Thoracic aorta (tissue), 2 donors: Measurements from ENCODE around the gene PDK2. TPM values are rescaled to one million over a fixed set of nuclear protein-coding genes. Genes with fewer than 3 reads are reported as not detected.
A peak's percentile ranks its signal among the peaks of the same experiment; 100 is the strongest.

ENCODE experiments used
- ATAC-seq: fragments of 150-250 bp; one replicate; pipeline ENCODE4 v1.8.0; 2017; ENCODE audit warnings: low read depth; ENCODE audit not compliant: insufficient number of reproducible peaks, low FRiP score
- DNase-seq: peaks from one replicate; pipeline ENCODE4 v3.0.0-alpha.2; 2020; ENCODE audit warnings: low spot score
- H3K27ac ChIP-seq, 2 donors: fragments of 200-600 bp; sonication (generic); 1 replicate in 1 of 2; 2 replicates in 1 of 2; pipeline ENCODE4 v1.5.1; 2016; ENCODE audit warnings: mild to moderate bottlenecking in 2 of 2, moderate library complexity in 2 of 2
- H3K27me3 ChIP-seq: fragments of 200-600 bp; sonication (generic); replicated peaks from 2 replicates; pipeline ENCODE4 v1.6.0; 2016; ENCODE audit warnings: mild to moderate bottlenecking; ENCODE audit not compliant: insufficient read depth
- H3K36me3 ChIP-seq: fragments of 200-600 bp; sonication (generic); one replicate; pipeline ENCODE4 v1.5.1; 2016
- H3K4me1 ChIP-seq, 2 donors: fragments of 200-600 bp; sonication (generic); 1 replicate in 1 of 2; 2 replicates in 1 of 2; pipeline versions ENCODE4 v1.5.1 to v1.6.0; 2016; ENCODE audit warnings: low read depth in 2 of 2, mild to moderate bottlenecking in 1 of 2; ENCODE audit not compliant: control insufficient read depth in 1 of 2
- H3K4me3 ChIP-seq: fragments of 200-600 bp; sonication (generic); 2 replicates; pipeline ENCODE4 v1.5.1; 2016; ENCODE audit warnings: mild to moderate bottlenecking
- H3K9me3 ChIP-seq: fragments of 200-600 bp; sonication (generic); 2 replicates; pipeline ENCODE4 v1.5.1; 2016
- CTCF ChIP-seq: fragments of 200-600 bp; sonication (generic); IDR thresholded peaks from one replicate; pipeline ENCODE4 v1.5.1; 2019; ENCODE audit warnings: antibody characterized with exemption
- total RNA-seq, 2 donors: library from RNA; depleted of rRNA; stranded (reverse); fragments of >200 nt; gene quantifications; one replicate each; pipeline versions ENCODE4 v1.1.0 to v1.2.3, GENCODE V29; 2016

PDK2 gene
- total RNA-seq, 2 donors from 2014 or later, result 35.5 to 74.9 TPM

- H3K4me3 ChIP-seq, result no peak overlapping the region
- H3K36me3 ChIP-seq, result peaks cover 48% of the 10 kb centered on the region
- TF ChIP-seq CTCF, result no peak
- peak overlapping the region; percentile 8 to 62 for H3K27ac ChIP-seq
- H3K9me3 ChIP-seq, result no peaks in the 10 kb centered on the region
- no peak for DNase-seq
- H3K27me3 ChIP-seq, result no peaks in the 10 kb centered on the region
- H3K4me1 ChIP-seq, result peaks cover 3 to 36% of the 10 kb centered on the region in 2 donors
- ATAC-seq, result no peak
Observed at GRCh38 chr17:50102164-50102991, 7.2 kb downstream of the PDK2 start.

- Histone ChIP-seq H3K27me3 (no peaks in the 10 kb centered on the region), H3K4me1 (peaks cover 3 to 34% of the 10 kb centered on the region in 2 donors), H3K27ac (no peak overlapping the region), H3K9me3 (no peaks in the 10 kb centered on the region), H3K4me3 (no peak overlapping the region), H3K36me3 (peaks cover 48% of the 10 kb centered on the region)
- ATAC-seq, result no peak
- no peak for TF ChIP-seq CTCF
- no peak for DNase-seq
Observed at GRCh38 chr17:50103252-50103651, 8.1 kb downstream of the PDK2 start.

- TF ChIP-seq CTCF, result no peak
- H3K9me3 ChIP-seq, result no peaks in the 10 kb centered on the region
- DNase-seq (no peak), ATAC-seq (no peak)
- no peaks in the 10 kb centered on the region for H3K27me3 ChIP-seq
- H3K27ac ChIP-seq, result no peak overlapping the region
- H3K36me3 ChIP-seq, result peaks cover 47% of the 10 kb centered on the region
- H3K4me3 ChIP-seq, result no peak overlapping the region
- H3K4me1 ChIP-seq, result peaks cover 3 to 34% of the 10 kb centered on the region in 2 donors
Observed at GRCh38 chr17:50103941-50104340, 8.8 kb downstream of the PDK2 start.

GRCh38 chr17:50105811-50106210, 10.7 kb downstream of the PDK2 start:
- no peak for ATAC-seq
- Histone ChIP-seq H3K4me3 (no peak overlapping the region), H3K4me1 (peaks cover 3 to 26% of the 10 kb centered on the region in 2 donors), H3K27ac (no peak overlapping the region), H3K27me3 (no peaks in the 10 kb centered on the region), H3K9me3 (no peaks in the 10 kb centered on the region), H3K36me3 (peaks cover 56% of the 10 kb centered on the region)
- TF ChIP-seq CTCF, result no peak
- DNase-seq, result no peak

- TF ChIP-seq CTCF, result no peak
- Histone ChIP-seq H3K27me3 (no peaks in the 10 kb centered on the region), H3K4me1 (peaks cover 7 to 26% of the 10 kb centered on the region in 2 donors), H3K4me3 (no peak overlapping the region), H3K27ac (no peak overlapping the region), H3K9me3 (no peaks in the 10 kb centered on the region), H3K36me3 (peaks cover 56% of the 10 kb centered on the region)
- DNase-seq (no peak), ATAC-seq (no peak)
Observed at GRCh38 chr17:50106393-50107131, 11.4 kb downstream of the PDK2 start.
